ENCODE data around the gene GAGE12E. TPM values are rescaled to one million over a fixed set of nuclear protein-coding genes. Genes with fewer than 3 reads are reported as not detected.

GAGE12E gene
- total RNA-seq = not detected in 2 replicates

GRCh38 chrX:49550989-49551388 lies at the start of gene GAGE12E:
Gene GAGE12E, plus strand, starts transcription at chrX:49551289. Its CDS starts 1,155 bp downstream, at chrX:49552444.

GRCh38 chrX:49531877-49532276 lies 19.2 kb upstream of the GAGE12E start, which contains the start of gene GAGE12C:
Gene GAGE12C, plus strand, starts transcription at chrX:49532177. Its CDS starts 1,155 bp downstream, at chrX:49533332.

GRCh38 chrX:49541433-49541832 lies 9.7 kb upstream of the GAGE12E start, which contains the start of gene GAGE12D:
Gene GAGE12D, plus strand, starts transcription at chrX:49541733. Its CDS starts 1,155 bp downstream, at chrX:49542888.

GRCh38 chrX:49560542-49560941 lies 9.5 kb downstream of the GAGE12E start, which contains the start of gene GAGE12F:
Gene GAGE12F, plus strand, starts transcription at chrX:49560842. Its CDS starts 1,155 bp downstream, at chrX:49561997.

GRCh38 chrX:49570100-49570499 lies 19.0 kb downstream of the GAGE12E start, which contains the start of gene GAGE12G:
Gene GAGE12G, plus strand, starts transcription at chrX:49570400. Its CDS starts 1,155 bp downstream, at chrX:49571555.

GRCh38 chrX:49579649-49580048 lies 28.6 kb downstream of the GAGE12E start, which contains the start of gene GAGE12H:
Gene GAGE12H, plus strand, starts transcription at chrX:49579949. Its CDS starts 1,155 bp downstream, at chrX:49581104.

GRCh38 chrX:49589196-49589595 lies 38.1 kb downstream of the GAGE12E start, which contains the start of gene GAGE2A:
Gene GAGE2A, plus strand, starts transcription at chrX:49589496. Its CDS starts 1,155 bp downstream, at chrX:49590651.

GRCh38 chrX:49598720-49599119 lies 47.6 kb downstream of the GAGE12E start, which contains the start of gene GAGE1:
Gene GAGE1, plus strand, starts transcription at chrX:49599020. Its CDS starts 1,155 bp downstream, at chrX:49600175.

Other genes starting within 250 kb of the GAGE12E start
- not detected in 2 replicates for gene GAGE10, start 247.6 kb upstream of the GAGE12E start, total RNA-seq
- gene GAGE12J, start 229.3 kb upstream of the GAGE12E start, total RNA-seq = not detected in 2 replicates
- gene GAGE13, start 219.7 kb upstream of the GAGE12E start, total RNA-seq = not detected in 2 replicates
- not detected in 2 replicates for gene GAGE12C, start 19.1 kb upstream of the GAGE12E start, total RNA-seq
- not detected in 2 replicates for gene GAGE12D, start 9.6 kb upstream of the GAGE12E start, total RNA-seq
- not detected in 2 replicates for gene GAGE12F, start 9.6 kb downstream of the GAGE12E start, total RNA-seq
- gene GAGE12G, start 19.1 kb downstream of the GAGE12E start, total RNA-seq = not detected in 2 replicates
- gene GAGE12H, start 28.7 kb downstream of the GAGE12E start, total RNA-seq = not detected in 2 replicates
- not detected in 2 replicates for gene GAGE2A, start 38.2 kb downstream of the GAGE12E start, total RNA-seq
- not detected in 2 replicates for gene GAGE1, start 47.7 kb downstream of the GAGE12E start, total RNA-seq
- gene PAGE1, start 144.7 kb downstream of the GAGE12E start, total RNA-seq = not detected in 2 replicates

Measured in bronchial smooth muscle cell (primary cell).